DOHH2 (cell line): ENCODE measurements around the gene GARNL3.

Experiments
- H3F3A ChIP-seq: fragments of 200-600 bp; sonication (generic), shearing (Covaris generic); 2 replicates; pipeline ENCODE4 v1.6.0; 2016; ENCODE audit warnings: antibody characterized with exemption, mild to moderate bottlenecking; ENCODE audit not compliant: control insufficient read depth, insufficient read depth
- H3K27ac ChIP-seq: fragments of 200-600 bp; sonication (generic); 2 replicates; pipeline ENCODE4 v1.5.1; 2014; ENCODE audit warnings: low read depth, mild to moderate bottlenecking, low read length, moderate library complexity
- H3K27me3 ChIP-seq: fragments of 200-600 bp; sonication (generic); 2 replicates; pipeline ENCODE4 v1.6.1; 2014; ENCODE audit warnings: mild to moderate bottlenecking, low read length, mixed read lengths; ENCODE audit not compliant: control insufficient read depth
- H3K36me3 ChIP-seq: fragments of 200-600 bp; sonication (generic); 2 replicates; pipeline ENCODE4 v1.6.1; 2014; ENCODE audit warnings: mild to moderate bottlenecking, low read length, moderate library complexity, mixed read lengths; ENCODE audit not compliant: control insufficient read depth
- H3K4me1 ChIP-seq: fragments of 200-600 bp; sonication (generic); 2 replicates; pipeline ENCODE4 v1.6.1; 2014; ENCODE audit warnings: mild to moderate bottlenecking, low read length, mixed read lengths; ENCODE audit not compliant: control insufficient read depth
- H3K4me2 ChIP-seq: fragments of 200-600 bp; sonication (generic); 2 replicates; pipeline ENCODE4 v1.6.0; 2014; ENCODE audit warnings: mild to moderate bottlenecking, low read length, moderate library complexity
- H3K4me3 ChIP-seq: fragments of 200-600 bp; sonication (generic); 2 replicates; pipeline ENCODE4 v1.5.1; 2014; ENCODE audit warnings: mild to moderate bottlenecking, low read length, mixed read lengths
- H3K79me2 ChIP-seq: fragments of 200-600 bp; sonication (generic); 2 replicates; pipeline ENCODE4 v1.6.1; 2014; ENCODE audit warnings: mild to moderate bottlenecking, low read length, mixed read lengths; ENCODE audit not compliant: control insufficient read depth
- H3K9me2 ChIP-seq: fragments of 200-600 bp; sonication (generic); replicated peaks from 2 replicates; pipeline ENCODE4 v1.6.1; 2014; ENCODE audit warnings: mild to moderate bottlenecking, low read length, mixed read lengths; ENCODE audit not compliant: control insufficient read depth
- H3K9me3 ChIP-seq: fragments of 200-600 bp; sonication (generic); 2 replicates; pipeline ENCODE4 v1.6.1; 2014; ENCODE audit warnings: antibody characterized with exemption, low read length, mixed read lengths; ENCODE audit not compliant: control insufficient read depth, insufficient read depth
- H4K20me1 ChIP-seq: fragments of 200-600 bp; sonication (generic); 2 replicates; pipeline ENCODE4 v1.6.0; 2014; ENCODE audit warnings: low read depth, mild to moderate bottlenecking, antibody characterized with exemption, low read length, moderate library complexity; ENCODE audit not compliant: control insufficient read depth, insufficient read depth
- CTCF ChIP-seq: fragments of 200-600 bp; sonication (generic); IDR thresholded peaks from one replicate; pipeline ENCODE4 v1.5.1; 2014; ENCODE audit warnings: antibody characterized with exemption, mild to moderate bottlenecking, low read depth, low read length; ENCODE audit not compliant: poor library complexity, severe bottlenecking
- EZH2phosphoT487 ChIP-seq: fragments of 200-600 bp; sonication (generic); IDR thresholded peaks from 2 replicates; pipeline ENCODE4 v1.6.1; 2017; ENCODE audit warnings: borderline replicate concordance, mild to moderate bottlenecking, antibody characterized with exemption, low read length, moderate library complexity, mixed read lengths

Gene GARNL3

GRCh38 chr9:127316586-127317323 is 52.2 kb downstream of the GARNL3 start:
- Histone ChIP-seq H3K9me3 (no peaks in the 10 kb centered on the region; the same call in 1 of the 2 replicates), H3K79me2 (no peaks in the 10 kb centered on the region), H3K36me3 (no peaks in the 10 kb centered on the region), H3K4me2 (no peak overlapping the region), H4K20me1 (no peaks in the 10 kb centered on the region), H3K27ac (no peak overlapping the region), H3K9me2 (no peaks in the 10 kb centered on the region), H3K27me3 (no peaks in the 10 kb centered on the region; the same call in 1 of the 2 replicates), H3K4me1 (peaks cover 4% of the 10 kb centered on the region; the same call in 1 of the 2 replicates), H3F3A (0 out of 2 replicates have a peak, but pooled peaks cover 3% of the 10 kb centered on the region), H3K4me3 (no peak overlapping the region)
- TF ChIP-seq CTCF (no peak), EZH2phosphoT487 (no peak)

- H3K79me2 ChIP-seq = no peaks in the 10 kb centered on the region
- H3K9me3 ChIP-seq = no peaks in the 10 kb centered on the region; the same call in 1 of the 2 replicates
- no peak for TF ChIP-seq CTCF
- H3K4me3 ChIP-seq = no peak overlapping the region
- H4K20me1 ChIP-seq = no peaks in the 10 kb centered on the region
- 0 out of 2 replicates have a peak, but pooled peaks cover 3% of the 10 kb centered on the region for H3F3A ChIP-seq
- no peak overlapping the region for H3K4me2 ChIP-seq
- no peaks in the 10 kb centered on the region; the same call in 1 of the 2 replicates for H3K27me3 ChIP-seq
- H3K4me1 ChIP-seq = peaks cover 4% of the 10 kb centered on the region; the same call in 1 of the 2 replicates
- no peaks in the 10 kb centered on the region for H3K36me3 ChIP-seq
- H3K27ac ChIP-seq = no peak overlapping the region
- H3K9me2 ChIP-seq = no peaks in the 10 kb centered on the region
Observed at GRCh38 chr9:127318651-127319167, 54.1 kb downstream of the GARNL3 start.

- no peaks in the 10 kb centered on the region; the same call in 1 of the 2 replicates for H3K9me3 ChIP-seq
- H3F3A ChIP-seq = 0 out of 2 replicates have a peak, but pooled peaks cover 3% of the 10 kb centered on the region
- H3K9me2 ChIP-seq = no peaks in the 10 kb centered on the region
- no peaks in the 10 kb centered on the region; the same call in 1 of the 2 replicates for H3K27me3 ChIP-seq
- TF ChIP-seq CTCF (no peak), EZH2phosphoT487 (no peak)
- H3K4me2 ChIP-seq = no peak overlapping the region
- H3K79me2 ChIP-seq = no peaks in the 10 kb centered on the region
- H4K20me1 ChIP-seq = no peaks in the 10 kb centered on the region
- H3K27ac ChIP-seq = no peak overlapping the region
- H3K36me3 ChIP-seq = no peaks in the 10 kb centered on the region
- H3K4me3 ChIP-seq = no peak overlapping the region
- peaks cover 4% of the 10 kb centered on the region; the same call in 1 of the 2 replicates for H3K4me1 ChIP-seq
Observed at GRCh38 chr9:127319366-127320114, 55.0 kb downstream of the GARNL3 start.
